Right lobe of liver (tissue), 6 donors: ENCODE measurements around the gene SACM1L. TPM values are rescaled to one million over a fixed set of nuclear protein-coding genes. Genes with fewer than 3 reads are reported as not detected.
A peak's percentile ranks its signal among the peaks of the same experiment; 100 is the strongest.

Experiments used
- ATAC-seq, 4 donors: fragments of 200-7000 bp; cut with Tn5 transposase; one replicate each; pipeline ENCODE4 v1.9.1; 2020; ENCODE audit warnings: mild to moderate bottlenecking in 4 of 4, moderate library complexity in 4 of 4
- DNase-seq, 3 donors: peaks; one replicate each; pipeline ENCODE4 v3.0.0-alpha.2; 2020
- H3K27ac ChIP-seq, 3 donors: fragments of 200-600 bp; one replicate each; pipeline ENCODE4 v1.8.0; 2022
- H3K27me3 ChIP-seq, 2 donors: fragments of 200-600 bp; one replicate each; pipeline ENCODE4 v1.8.0; 2022
- H3K36me3 ChIP-seq, 4 donors: fragments of 200-600 bp; sonication (generic) in 1 of 4; one replicate each; pipeline versions ENCODE4 v1.5.1 to v1.8.0; 2017 to 2022; ENCODE audit warnings: control low read depth in 1 of 4
- H3K4me1 ChIP-seq, 4 donors: fragments of 200-600 bp; sonication (generic) in 1 of 4; one replicate each; pipeline versions ENCODE4 v1.5.1 to v1.8.0; 2017 to 2022; ENCODE audit warnings: control low read depth in 1 of 4
- H3K4me3 ChIP-seq, 3 donors: fragments of 200-600 bp; one replicate each; pipeline ENCODE4 v1.8.0; 2022
- H3K9me3 ChIP-seq, 4 donors: fragments of 200-600 bp; sonication (generic) in 1 of 4; one replicate each; pipeline versions ENCODE4 v1.5.1 to v1.8.0; 2017 to 2022; ENCODE audit warnings: control low read depth in 1 of 4
- POLR2A ChIP-seq: fragments of 450-650 bp; IDR thresholded peaks from one replicate; pipeline ENCODE4 v1.6.1; 2017; ENCODE audit warnings: antibody characterized with exemption, mild to moderate bottlenecking
- WGBS: methylation state at CpG from one replicate; pipeline ENCODE4 v1.1.6; 2018; ENCODE audit warnings: low coverage, low lambda C conversion rate; ENCODE audit not compliant: insufficient coverage; ENCODE audit errors: missing lambda C conversion rate; 5-methylcytosine and 5-hydroxymethylcytosine counted together
- intact Hi-C, 2 donors: fragments of 100-400 bp; cut with DNase I; formaldehyde crosslinking; loops; one replicate each; pipeline versions ENCODE4 v1.11.2 to v1.14.1; 2022
- total RNA-seq, 6 experiments: library from RNA; depleted of rRNA in 2 of 6; stranded (reverse); fragments of >200 nt in 2 of 6; fragmentation: NEBNext Ultra II Directional in 3 of 6; extraction: Animal tissue kit (Norgen Biotek cat#: 25700) in 3 of 6; gene quantifications; one replicate each; pipeline versions ENCODE4 v1.1.0 to v1.2.4, GENCODE V29; 2016 to 2023
- TF ChIP-seq, protein P1 (sequence below), 4 donors: fragments of 200-600 bp in 3 of 4; fragments of 450-650 bp in 1 of 4; IDR thresholded peaks; one replicate each; pipeline versions ENCODE4 v1.5.1 to v1.8.0; 2016 to 2022; ENCODE audit warnings: antibody characterized with exemption in 4 of 4, mild to moderate bottlenecking in 2 of 4
- donor health status: DM: no; HTN: yes; CAD: no.
- donor health status: DM: no; HTN: no; CAD: no.
- donor health status: DM: no; HTN: no; CAD: no.
- donor health status: DM: no; HTN: yes; CAD: no.
- donor health status: DM: no; HTN: yes; CAD: no.

SACM1L gene
- total RNA-seq, 6 experiments from 2014 or later: 16.8 to 23.9 (median 21.5) TPM

DNA sequence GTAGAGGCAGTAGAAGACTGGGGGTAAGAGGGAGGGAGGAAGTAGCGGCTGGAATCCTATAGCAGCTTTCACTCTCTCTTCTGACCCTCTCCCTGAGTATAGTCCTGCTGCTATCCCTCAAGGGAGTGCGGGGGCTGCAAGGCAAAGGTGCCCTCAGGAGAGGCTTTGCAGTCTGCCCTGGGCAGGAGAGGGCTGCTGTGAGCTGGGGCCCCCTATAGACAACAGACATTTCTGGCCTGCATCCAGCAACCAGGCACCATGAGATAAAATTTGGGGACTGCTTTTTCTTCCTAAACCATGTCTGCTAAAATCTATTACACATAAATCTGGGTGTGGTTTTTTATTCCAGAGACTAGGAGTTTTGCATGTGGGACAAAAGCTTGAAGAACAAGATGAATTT lies 48.0 kb downstream of the SACM1L start:
- WGBS: 95% methylated on average over 2 of the region's 2 CpGs
- TF ChIP-seq POLR2A: no peak
- TF ChIP-seq, protein P1, sequence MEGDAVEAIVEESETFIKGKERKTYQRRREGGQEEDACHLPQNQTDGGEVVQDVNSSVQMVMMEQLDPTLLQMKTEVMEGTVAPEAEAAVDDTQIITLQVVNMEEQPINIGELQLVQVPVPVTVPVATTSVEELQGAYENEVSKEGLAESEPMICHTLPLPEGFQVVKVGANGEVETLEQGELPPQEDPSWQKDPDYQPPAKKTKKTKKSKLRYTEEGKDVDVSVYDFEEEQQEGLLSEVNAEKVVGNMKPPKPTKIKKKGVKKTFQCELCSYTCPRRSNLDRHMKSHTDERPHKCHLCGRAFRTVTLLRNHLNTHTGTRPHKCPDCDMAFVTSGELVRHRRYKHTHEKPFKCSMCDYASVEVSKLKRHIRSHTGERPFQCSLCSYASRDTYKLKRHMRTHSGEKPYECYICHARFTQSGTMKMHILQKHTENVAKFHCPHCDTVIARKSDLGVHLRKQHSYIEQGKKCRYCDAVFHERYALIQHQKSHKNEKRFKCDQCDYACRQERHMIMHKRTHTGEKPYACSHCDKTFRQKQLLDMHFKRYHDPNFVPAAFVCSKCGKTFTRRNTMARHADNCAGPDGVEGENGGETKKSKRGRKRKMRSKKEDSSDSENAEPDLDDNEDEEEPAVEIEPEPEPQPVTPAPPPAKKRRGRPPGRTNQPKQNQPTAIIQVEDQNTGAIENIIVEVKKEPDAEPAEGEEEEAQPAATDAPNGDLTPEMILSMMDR (IDR thresholded peaks at IDR 0.05): no peak
- no peak for DNase-seq
- Histone ChIP-seq H3K4me1 (peaks cover 0 to 5% (median 0%) of the 10 kb centered on the region in 4 donors), H3K4me3 (no peak overlapping the region), H3K27ac (no peak overlapping the region), H3K36me3 (peaks cover 6 to 60% (median 25%) of the 10 kb centered on the region in 4 donors), H3K9me3 (no peaks in the 10 kb centered on the region), H3K27me3 (no peaks in the 10 kb centered on the region)
- intact Hi-C loops: no loop called here
- ATAC-seq: no peak

DNA sequence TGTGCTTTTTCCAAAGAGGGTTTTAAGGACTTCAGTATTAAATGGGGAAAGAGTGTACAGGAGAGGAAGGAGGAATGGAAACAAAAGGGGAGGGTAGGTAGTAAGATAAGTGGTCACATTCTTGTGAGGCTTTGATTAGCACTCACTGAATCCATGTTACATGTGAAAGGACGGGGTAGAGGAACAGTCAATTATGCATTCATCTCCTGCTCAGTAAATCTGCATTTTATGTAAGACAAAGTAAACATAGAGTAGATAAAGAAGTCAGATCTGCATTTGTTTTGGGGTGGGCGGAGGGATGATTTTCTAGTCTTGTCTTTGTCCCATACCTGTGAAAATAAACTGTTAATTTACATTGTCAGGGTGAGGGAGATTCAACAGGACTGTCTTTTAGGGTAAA lies 50.8 kb downstream of the SACM1L start:
- peaks cover 0 to 6% (median 0%) of the 10 kb centered on the region in 4 donors for H3K4me1 ChIP-seq
- ATAC-seq (no peak), DNase-seq (no peak)
- peaks cover 6 to 68% (median 21%) of the 10 kb centered on the region in 4 donors for H3K36me3 ChIP-seq
- intact Hi-C loops: no loop called here
- 100% methylated on average over 2 of the region's 2 CpGs for WGBS
- no peak overlapping the region for H3K27ac ChIP-seq
- TF ChIP-seq, protein P1 (IDR thresholded peaks at IDR 0.05): no peak
- no peak for TF ChIP-seq POLR2A
- no peak overlapping the region for H3K4me3 ChIP-seq
- no peaks in the 10 kb centered on the region for H3K27me3 ChIP-seq
- H3K9me3 ChIP-seq: no peaks in the 10 kb centered on the region

DNA sequence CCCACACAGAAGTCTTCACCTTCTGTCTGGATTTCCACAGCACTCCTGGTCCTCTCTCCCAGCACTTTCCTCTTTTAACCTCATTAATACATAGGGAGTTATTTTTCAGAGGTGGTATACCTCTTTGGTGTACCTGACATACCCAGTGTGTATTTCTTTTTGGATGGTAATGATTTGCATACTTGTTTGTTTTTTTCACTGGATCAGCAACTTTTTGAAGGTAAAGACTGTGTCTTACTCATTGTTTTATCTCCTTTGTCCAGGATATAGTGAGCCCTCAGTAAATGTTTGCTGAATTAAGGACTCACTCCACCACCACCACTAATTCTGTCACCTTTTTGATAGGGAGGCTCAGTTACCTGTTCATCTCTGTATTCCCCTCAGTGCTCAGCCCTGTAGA lies 52.1 kb downstream of the SACM1L start:
- DNase-seq (no peak), ATAC-seq (no peak)
- TF ChIP-seq, protein P1 (IDR thresholded peaks at IDR 0.05): no peak
- TF ChIP-seq POLR2A: no peak
- peaks cover 0 to 6% (median 0%) of the 10 kb centered on the region in 4 donors for H3K4me1 ChIP-seq
- H3K27ac ChIP-seq: no peak overlapping the region
- H3K27me3 ChIP-seq: no peaks in the 10 kb centered on the region
- no peak overlapping the region for H3K4me3 ChIP-seq
- no peaks in the 10 kb centered on the region for H3K9me3 ChIP-seq
- H3K36me3 ChIP-seq: peaks cover 6 to 69% (median 12%) of the 10 kb centered on the region in 4 donors
- intact Hi-C loops: no loop called here

DNA sequence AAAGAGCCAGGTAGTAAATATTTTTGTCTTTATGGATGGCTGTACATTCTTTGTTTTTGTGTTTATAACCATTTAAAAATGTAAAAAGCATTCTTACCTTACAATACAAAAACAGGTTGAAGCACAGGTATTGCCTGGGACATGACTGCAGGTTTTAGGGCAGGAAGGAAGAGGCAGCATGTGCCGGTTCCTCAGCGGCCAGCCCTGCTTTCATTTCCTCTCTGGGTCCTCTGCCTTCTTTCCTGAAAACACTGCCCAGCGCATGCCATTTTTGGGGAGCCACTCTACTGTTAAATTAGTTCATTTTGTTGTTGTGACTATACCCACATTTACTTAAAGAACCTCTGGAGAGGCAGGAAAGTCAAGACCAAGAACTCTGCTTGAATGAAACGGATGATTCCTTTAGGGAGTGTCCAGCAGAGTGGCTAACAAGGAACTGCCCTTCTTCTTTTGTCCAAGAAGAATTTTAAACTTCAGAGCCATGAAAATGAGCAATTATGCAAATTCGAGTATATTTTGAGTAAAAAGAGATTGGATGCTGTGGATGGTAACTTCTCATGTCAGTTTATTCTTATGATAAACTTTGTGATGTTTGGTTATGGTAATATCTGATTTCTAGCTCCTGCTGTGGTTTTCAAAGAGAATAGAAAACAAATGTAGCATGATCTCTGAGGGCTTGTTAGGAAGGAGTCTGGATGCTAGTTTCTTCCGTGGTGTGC lies 52.7 kb downstream of the SACM1L start:
- Histone ChIP-seq H3K36me3 (peaks cover 5 to 65% (median 10%) of the 10 kb centered on the region in 4 donors), H3K4me1 (peaks cover 0 to 6% (median 0%) of the 10 kb centered on the region in 4 donors), H3K27ac (no peak overlapping the region), H3K9me3 (no peaks in the 10 kb centered on the region), H3K4me3 (no peak overlapping the region), H3K27me3 (no peaks in the 10 kb centered on the region)
- DNase-seq: no peak
- 43% methylated on average over 5 of the region's 6 CpGs for WGBS
- ATAC-seq: peak in 2 of 4 donors; percentile 36 to 50
- TF ChIP-seq POLR2A: no peak
- TF ChIP-seq, protein P1 (IDR thresholded peaks at IDR 0.05): no peak
- intact Hi-C loops: no loop called here
